ENCODE results near the gene LHX5.

LHX5 gene

DNA sequence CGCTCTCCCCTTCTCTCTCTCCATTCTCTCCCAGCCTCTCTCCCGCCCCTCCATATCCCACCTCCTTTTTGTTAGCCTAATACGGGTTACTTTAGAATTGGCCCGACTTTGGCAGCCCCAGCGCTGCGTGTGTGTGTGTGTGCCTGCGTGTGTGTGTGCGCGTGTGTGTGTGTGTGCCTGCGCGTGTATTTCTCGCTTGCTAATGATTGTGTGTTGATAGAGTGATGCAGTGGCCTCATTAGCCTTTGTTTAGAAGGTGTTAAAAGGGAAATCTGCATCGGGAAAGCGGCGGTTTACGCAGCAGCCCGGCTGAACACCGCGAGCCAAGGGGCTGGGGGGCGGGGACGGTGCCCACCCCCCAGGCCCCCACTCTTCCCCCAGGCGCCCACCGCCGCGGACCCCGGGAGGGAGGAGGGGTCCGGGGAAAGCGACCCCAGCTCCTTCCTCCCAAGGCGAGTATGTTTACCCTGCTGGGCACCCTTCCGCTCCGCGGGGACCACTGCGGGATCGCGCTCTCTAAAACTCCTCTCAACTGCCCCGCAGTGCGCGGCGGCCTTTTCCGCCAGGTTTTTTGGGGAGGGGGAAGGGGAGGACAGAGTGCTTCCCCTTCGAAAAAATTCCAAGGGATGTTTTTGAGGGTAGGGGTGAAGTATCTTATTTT is 6.8 kb upstream of the LHX5 start:
- DNase-seq (ENCODE audit: low spot score): no peak

DNA sequence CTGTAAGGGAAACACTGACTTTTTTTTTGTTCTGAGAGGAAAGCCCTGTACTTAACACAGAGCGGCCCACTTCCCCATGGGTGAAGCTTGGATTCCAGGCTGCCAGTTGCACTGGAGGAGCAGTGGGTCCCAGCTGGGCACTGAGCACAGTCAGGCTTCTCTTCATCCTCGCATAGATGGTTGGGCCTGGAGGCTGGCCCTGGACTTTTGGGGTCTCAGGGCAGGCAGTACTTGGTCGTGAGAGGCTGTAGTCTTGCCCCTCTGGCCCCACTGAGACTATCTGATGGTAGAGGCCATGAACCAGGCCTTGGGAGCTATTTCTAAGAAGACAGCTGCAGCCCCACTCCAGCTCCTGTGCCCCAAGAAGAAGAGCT is 6.2 kb upstream of the LHX5 start:
- DNase-seq (ENCODE audit: low spot score): no peak

DNA sequence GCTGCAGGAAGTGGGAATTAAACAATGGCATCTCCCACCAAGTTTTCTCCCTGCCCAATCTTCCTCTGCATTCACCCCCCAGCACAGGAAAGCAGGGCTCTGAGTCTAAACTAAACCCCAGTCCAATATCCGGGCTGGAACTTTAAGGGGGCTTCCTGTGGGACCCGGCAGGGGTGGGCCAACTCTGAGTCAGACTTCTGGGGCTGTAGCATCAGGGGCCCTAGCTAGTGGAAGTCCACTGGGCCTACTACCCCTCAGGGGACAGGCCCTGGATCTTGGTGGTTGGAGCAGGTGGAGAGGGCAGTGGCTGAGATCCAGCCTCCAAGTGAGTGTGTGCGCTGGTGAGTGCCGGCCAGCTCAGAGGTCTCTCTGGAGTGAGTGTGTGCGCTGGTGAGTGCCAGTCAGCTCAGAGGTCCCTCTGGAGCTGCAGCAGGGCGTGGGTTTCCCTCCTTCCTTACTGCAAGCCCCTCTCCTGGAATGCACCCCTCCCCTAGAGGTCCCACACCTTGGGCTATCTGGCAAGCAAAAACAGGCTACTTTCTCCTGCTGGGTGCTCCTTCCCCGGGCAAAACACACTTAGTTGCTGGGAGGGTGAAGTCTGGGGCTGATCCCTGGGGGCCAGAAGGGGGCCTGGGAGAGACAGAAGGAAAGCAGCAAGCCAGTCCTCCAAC is 5.6 kb upstream of the LHX5 start:
- no peak for DNase-seq (ENCODE audit: low spot score)

DNA sequence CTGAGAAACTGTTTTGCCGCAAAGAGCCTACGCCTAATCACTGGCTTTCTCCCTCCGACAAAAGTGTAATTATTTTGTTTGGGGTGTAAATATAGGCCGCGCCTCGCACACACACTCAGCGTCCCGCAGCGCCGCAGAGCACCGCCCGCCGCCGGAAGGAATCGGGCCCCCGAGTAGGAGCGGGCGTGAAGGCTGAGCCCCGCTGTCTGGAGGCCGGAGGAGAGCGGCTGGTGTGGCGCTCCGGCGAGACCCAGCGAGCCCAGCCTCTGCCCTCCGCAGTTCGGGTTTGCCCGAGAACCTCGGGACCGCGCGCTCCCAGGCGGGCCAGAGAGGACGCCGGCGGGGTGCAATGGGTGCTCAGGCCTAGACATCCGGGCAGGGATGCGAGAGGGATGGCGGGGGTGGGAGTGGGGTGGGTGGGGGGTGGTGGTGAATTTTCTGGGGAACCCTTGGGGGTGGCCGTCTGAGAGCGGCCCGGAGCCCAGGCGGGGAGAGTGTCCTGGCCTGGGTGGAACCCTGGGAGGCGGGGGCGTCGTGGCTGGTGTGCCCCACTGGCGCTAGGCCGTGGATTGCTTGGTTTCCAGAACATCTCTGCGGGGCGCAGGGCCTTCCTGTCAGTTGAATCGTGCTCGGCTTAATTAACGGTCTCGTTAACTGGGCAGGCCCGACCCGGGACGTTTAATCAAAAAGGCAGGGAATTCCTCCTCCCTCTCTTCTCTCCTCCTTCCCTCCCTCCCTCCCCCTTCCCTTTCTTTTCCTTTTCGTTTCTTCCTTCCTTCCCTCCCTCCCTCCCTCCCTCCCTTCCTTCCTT is 4.7 kb upstream of the LHX5 start:
- DNase-seq (ENCODE audit: low spot score): no peak

DNA sequence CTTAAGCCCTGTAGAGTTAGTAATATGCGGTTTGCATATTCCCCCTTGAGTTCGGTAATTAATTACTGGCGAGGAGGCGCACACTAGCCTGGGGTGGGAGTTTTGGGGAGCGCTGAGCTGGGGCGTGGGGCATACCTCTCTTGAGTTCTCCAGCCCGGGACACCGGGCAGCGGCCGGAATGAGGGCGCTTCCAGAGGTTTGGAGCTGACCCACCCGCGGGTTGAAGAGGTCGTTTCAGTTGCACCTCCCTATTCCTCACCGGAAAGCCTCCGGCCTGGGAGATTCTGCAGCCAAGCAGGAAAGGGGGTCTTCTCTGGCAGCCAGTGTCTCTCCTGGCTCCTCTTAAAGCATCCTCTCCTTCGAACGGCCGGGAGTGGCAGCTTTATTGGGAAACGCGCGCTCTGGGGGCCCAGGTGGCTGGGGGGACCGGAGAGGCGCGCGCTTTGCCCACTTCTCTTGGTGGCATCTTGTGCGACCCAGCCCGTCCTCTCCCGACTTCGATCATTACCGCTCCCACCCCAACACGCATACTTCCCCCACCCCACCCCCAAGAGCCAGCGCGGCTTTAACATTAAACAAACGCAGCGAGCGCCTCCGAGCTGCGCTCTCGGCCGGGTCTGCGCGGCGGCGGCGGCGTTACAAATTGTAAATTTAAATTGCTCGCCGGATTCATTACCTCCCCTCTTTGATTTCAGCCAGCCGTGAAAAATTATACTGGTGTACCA is 3.9 kb upstream of the LHX5 start:
- no peak for DNase-seq (ENCODE audit: low spot score)

DNA sequence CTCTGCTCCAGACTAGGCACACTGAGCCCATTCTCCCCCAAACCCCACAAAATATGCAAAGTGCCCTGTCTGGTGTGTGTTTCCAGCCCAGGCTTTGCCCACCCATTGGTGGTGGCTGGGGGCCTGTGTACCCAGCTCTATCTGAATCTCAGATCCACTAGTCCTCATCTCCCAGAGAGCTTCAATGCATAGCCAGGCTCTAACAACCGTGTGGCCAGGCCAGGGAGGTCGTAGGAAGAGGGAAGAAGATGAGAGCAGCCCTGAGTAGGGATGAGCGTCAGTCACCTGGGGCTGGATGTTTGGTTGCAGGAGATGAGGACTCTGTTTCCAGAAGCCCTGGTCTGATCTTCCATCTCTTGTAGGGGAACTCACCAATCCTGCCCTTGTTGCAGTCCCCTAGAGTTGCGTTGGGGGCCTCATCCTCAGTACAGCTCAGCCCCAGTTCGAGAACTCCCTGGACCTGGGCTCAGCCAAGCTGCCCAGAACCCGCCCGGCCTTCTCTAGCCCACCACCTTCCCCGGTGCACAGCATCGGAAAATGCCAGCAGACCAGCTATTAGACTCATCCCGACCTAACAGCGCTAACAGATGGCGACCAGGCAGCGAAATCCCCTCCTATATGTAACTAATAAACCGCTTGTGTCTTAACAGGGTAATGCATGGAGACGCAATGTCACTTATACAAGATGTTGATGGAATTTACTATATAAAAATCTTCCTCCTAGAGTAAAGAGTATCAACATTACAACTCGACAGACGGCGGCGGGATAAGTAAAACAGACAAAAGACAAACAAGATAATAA is 3.2 kb upstream of the LHX5 start:
- DNase-seq (ENCODE audit: low spot score): no peak

DNA sequence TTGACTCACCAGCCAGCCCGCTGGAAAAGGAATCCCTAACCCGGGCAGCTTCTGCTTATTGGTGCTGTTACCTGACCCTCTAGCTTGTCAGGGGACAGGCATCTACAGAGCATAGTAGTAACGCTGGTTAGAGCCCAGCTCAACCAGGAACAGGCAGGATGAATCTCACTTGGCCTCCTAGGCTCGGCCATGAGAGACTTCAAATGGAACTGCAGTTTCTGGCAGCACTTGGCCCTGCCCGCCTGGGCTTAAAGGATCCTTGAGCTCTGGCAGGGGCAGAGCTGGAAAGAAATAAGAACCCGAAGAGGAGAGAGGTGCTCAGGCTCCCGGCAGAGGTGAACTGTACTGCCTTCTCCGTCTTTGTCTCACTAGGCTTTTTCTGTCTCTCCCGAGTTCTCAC is 2.3 kb upstream of the LHX5 start:
- no peak for DNase-seq (ENCODE audit: low spot score)

DNA sequence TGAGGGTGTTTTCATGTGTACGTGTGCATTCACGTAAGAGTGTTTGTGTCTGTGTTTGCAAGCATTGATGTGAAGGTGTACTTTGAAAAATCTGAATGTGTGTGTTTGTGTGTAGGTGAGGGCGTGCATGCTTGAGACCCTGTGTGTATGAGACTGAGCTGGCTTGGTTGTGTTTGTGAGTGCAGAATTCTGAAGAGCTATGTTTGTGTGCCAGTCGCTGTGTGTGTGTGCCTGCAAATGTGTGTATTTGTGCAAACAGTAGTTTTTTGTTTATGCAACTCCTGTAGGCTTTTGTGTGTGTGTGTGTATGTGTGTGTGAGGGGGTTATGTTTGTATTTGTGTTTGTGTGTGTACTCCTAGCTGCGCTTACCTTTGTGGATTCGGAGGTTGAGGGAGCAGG is 1.7 kb upstream of the LHX5 start:
- DNase-seq (ENCODE audit: low spot score): no peak

DNA sequence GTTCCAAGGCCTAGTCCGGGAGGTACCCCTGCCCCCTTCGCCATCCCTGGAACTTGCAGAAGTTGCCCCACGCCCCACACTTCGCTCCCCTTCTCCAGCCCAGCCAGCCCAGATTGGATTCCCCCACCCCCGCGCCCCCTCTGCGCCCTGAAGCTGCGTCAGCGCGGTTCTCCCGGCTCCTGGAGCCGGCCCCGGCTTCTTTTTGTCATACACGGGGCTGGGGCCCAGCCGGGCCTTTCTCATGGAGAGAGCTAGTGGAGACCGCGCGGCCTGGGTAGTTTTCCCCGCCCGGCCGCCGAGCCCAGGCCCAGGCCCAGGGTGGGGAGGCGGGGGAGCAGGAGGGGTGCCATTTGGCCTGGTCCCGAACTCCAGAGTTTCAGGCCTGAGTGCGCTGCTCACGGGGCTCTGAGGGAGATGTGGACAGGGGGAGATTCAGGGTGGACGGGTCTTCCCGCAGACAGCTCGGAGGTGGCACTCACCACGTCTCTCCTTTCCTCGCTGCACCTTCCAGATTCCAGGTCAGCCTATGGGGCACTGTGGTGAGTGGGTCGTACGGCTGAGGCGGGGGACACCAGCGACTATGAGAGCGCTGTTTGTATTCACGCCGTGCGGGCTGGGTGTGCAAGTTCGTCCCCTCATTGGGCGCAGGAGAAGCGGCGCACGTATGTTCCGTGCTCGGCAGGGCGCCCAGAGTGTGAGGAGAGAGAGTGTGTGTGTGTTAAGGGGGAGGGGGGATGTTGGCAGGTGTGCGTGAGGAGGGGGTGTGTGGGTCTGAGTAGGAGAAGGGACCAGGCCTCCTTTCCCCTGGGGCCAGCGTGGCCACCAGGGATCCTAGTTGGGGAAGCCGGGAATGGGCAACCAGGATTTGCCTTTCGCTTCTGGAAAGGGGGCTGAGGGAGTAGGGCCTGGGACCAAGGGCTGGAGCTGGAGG is 785 bp upstream of the LHX5 start:
- DNase-seq (ENCODE audit: low spot score): no peak

DNA sequence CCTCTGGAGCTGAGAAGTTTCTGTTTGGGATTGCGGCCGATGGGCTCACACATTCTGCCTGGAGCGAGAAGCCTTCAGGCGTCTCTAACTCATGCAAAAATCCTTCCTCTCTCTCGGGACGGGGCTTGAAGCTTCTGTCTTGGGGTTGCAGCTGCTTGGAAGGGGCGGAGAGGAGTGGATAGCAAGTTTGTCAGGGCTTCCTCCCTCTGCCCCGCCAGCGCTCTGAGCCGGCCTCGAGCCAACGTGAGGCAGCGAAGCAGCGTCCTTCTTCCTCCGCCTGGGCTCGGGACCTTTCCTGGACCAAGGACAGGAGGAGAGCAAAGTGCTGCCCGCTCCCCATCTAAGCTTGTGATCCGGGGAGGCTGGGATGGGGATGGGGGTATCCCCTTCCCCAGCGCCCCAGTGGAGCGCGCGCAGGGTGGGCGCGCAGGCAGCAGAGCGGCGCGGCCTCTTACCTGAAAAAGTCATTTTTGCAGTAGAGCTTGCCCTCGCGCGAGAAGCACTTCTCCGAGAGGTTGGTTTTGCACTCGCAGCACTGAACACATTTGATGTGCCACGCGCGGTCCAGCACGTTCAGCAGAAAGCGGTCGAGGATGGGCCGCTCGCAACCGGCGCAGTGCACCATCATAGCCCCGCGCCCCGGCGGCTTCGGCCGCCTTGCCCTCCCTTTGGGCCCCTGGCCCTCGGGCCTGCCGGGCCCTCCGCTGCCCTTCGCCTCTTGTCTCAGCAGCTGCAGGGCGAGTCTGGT is 626 bp downstream of the LHX5 start:
- no peak for DNase-seq (ENCODE audit: low spot score)

DNA sequence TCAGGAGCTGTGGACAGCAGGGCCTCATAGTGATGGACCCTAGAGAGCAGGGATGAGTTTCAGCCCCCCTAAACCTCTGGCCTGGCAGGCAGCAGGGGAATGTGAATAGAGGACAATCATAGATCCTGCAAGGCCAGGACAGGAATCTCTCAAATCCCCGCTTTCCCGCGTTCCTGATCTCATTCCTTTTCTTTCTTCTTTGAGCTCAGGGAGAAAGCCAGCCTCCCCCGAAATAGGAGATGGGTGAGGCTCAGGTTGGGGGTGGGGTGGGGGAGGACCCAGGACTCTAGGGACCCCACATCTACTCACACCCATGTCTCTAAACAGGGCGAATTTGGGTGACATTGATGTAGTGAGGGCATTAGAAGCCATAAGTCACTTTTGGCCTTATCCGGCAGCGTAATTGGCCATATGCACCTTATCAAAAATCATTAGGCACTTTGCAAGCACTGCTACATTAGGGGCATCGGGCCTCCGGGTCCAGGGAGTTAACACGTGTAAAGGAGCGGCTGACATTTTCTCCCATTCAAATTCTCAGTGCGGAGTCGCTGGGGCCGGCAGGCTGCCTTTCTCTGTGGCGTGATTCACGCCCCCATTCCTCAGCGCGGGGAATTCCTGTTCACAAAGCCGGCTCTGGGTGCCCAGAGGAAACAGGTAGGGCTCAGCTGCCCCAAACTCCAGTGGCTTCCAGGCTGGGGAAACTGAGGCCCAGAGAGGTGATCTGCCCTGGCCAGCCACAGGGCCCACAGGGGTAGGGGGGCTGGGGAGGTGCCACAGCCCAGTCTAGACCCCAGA is 1.5 kb downstream of the LHX5 start:
- DNase-seq (ENCODE audit: low spot score): no peak

DNA sequence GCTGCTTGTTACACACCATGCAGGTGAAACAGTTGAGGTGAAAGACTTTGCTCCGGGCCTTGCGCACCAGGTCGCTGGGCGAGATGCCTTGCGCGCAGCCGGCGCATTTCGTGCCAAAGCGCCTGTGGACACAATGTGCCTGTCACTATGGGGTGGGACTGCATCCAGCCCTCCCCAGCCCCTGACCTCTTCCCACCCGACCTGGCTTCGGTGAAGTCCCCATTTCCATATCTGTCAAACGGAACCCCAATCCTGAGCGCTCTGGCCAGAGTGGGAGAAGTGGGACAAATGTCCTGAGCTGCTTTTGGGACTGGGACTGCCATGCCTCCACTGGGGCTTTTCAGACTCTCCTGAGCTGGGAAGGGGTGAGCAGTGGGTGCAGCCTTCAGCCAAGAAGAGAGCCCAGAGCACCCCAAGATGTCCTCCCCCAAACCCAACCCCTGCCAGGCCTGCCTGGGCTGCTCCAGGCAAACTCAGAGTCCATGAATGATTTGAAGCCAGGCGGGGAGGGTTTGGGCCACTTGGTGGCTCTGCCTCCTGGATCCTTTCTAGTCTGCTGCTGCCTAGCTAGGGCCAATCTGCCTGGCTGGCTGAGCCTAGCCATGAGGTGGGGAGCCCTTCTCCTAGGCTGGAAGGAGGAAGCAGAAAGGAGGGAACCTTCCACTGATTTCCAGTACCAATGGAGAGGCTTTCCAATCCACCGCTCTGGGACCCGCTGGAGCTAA is 2.3 kb downstream of the LHX5 start:
- DNase-seq (ENCODE audit: low spot score): no peak

DNA sequence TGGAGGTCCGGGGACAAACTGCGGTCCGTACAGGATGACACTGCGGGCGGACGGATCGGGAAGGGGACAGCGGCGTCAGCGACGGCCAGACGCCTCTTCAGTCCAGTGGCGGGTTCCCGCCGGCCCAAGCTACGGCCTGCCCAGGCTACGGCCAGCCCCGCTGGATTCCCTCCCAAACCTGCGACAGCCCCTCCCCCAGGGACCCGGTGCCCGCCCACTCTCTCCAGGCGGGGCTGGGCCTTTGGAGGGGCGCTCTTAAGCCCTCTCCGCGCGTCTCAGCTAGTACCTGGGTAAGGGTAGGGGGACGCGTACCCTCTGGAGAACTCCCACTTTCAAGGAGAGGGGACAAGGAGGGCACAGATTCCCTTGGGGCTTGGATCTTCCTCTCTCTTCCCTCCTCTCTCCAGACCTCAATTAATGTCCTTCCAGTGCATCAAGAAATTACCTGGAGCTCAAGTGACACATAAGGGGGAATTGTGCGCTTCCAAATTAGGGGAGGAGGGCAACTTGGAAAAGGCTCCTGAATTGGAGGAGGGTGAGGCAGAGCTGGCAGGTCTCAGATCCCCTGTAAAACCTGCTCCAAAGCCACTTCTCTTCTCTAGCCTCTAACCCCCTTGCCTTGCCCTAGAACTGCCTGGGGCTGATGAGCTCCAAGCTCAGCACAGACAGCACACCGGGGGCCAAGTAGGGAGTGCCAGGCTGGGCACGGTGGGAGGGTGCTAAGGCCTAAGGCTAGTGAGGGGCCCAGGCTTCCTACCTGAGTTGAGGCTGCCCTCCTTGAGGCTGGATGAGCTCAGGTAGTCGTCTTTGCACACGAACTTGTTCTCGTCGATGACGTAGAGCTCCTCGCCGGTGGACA is 3.1 kb downstream of the LHX5 start:
- no peak for DNase-seq (ENCODE audit: low spot score)

DNA sequence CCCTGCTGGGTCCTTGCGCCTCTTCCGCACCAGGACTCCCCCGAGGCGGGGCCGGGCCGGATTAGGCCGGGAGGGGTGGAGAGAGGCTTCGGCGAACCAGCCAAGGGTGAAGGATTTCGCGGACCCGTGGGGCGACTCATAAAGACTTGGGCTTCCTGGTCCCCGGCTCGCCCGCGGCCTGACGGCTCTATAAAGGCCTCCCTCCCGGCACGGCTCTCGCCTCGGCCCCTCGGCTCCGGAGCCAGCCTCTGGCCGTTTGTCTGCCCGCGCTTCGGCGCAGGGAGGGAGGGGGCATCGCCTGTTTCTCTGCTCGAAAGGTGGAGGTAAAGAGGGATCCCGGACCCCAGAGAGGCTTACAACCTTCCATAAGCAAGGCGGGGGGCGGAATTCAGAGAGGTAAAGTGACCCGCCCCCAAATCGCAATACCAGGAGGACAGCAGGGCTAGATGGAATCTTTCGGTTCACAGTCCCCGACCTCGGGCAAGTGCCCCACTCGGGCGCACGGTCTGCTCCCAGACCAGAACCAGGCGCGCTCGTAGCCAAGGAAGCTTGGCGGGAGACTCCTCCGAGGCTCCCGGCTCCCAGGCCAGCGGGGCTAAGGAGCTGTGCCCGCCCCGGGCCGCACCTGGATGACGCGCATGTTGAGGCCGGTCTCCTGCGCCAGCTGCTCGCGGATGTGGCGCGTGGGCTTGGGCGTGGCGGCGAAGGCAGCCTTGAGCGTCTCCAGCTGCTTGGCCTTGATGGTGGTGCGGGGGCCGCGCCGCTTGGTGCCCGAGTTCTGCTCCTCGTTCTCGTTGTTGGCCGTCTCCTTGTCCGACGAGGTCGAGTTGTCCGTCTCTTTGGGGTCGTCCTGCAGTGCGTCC is 3.9 kb downstream of the LHX5 start:
- DNase-seq (ENCODE audit: low spot score): no peak

DNA sequence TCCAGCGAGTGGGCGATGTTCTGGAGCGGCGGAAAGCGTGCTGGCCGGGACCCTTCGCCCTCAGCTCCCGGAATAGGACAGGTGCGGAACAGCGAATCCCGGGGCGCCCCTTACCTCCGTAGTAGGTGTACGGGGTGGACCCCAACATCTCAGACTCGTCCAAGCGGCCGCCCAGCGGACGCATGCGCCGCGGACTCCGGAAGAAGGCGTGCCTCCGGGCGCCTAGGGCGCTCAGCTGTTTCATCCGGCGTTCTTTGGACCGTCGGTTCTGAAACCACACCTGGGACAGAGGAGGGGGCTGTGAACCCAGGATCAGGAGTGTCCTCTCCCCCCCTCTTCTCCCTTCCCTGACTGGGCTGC is 4.5 kb downstream of the LHX5 start:
- no peak for DNase-seq (ENCODE audit: low spot score)

Measured in SK-N-DZ (cell line).